Right kidney (tissue), 1 donor: ENCODE data around the gene APP.
A peak's percentile ranks its signal among the peaks of the same experiment; 100 is the strongest.
"Not testable (repeated sequence)": the region's sequence is repeated elsewhere in the genome, so short reads cannot be mapped to it uniquely, and the experiment has no call there.

Source experiments
- DNase-seq: peaks from one replicate; pipeline ENCODE4 v3.0.0-alpha.2; 2016

Gene APP

GRCh38 chr21:26131053-26131452, 39.5 kb downstream of the APP start:
- DNase-seq: not testable (repeated sequence)

- DNase-seq: no peak
Measured at GRCh38 chr21:26130249-26130881, 40.2 kb downstream of the APP start.

GRCh38 chr21:26127918-26128317, 42.7 kb downstream of the APP start:
- DNase-seq: no peak

- no peak for DNase-seq
Measured at GRCh38 chr21:26127073-26127814, 43.3 kb downstream of the APP start.

GRCh38 chr21:26126168-26126553, 44.4 kb downstream of the APP start:
- DNase-seq: no peak

- DNase-seq: no peak
Measured at GRCh38 chr21:26125433-26126167, 45.0 kb downstream of the APP start.

- peak; percentile 8 for DNase-seq
Measured at GRCh38 chr21:26124896-26125295, 45.7 kb downstream of the APP start.

- DNase-seq: no peak
Measured at GRCh38 chr21:26124421-26124833, 46.1 kb downstream of the APP start.

GRCh38 chr21:26123012-26123411, 47.6 kb downstream of the APP start:
- DNase-seq: no peak

GRCh38 chr21:26120828-26121227, 49.7 kb downstream of the APP start:
- DNase-seq: no peak

- DNase-seq: no peak
Measured at GRCh38 chr21:26119906-26120305, 50.7 kb downstream of the APP start.

GRCh38 chr21:26118938-26119540, 51.5 kb downstream of the APP start:
- DNase-seq: no peak

GRCh38 chr21:26117972-26118367, 52.6 kb downstream of the APP start:
- no peak for DNase-seq

- no peak for DNase-seq
Measured at GRCh38 chr21:26117324-26117971, 53.1 kb downstream of the APP start.

GRCh38 chr21:26116456-26117011, 54.0 kb downstream of the APP start:
- DNase-seq: no peak

GRCh38 chr21:26115899-26116298, 54.7 kb downstream of the APP start:
- DNase-seq: no peak

GRCh38 chr21:26115305-26115704, 55.3 kb downstream of the APP start:
- peak; percentile 12 for DNase-seq

GRCh38 chr21:26112975-26113374, 57.6 kb downstream of the APP start:
- no peak for DNase-seq

- DNase-seq: no peak
Measured at GRCh38 chr21:26112127-26112742, 58.3 kb downstream of the APP start.

- DNase-seq: no peak
Measured at GRCh38 chr21:26110715-26111114, 59.9 kb downstream of the APP start.

- DNase-seq: no peak
Measured at GRCh38 chr21:26107429-26107828, 63.1 kb downstream of the APP start.

- no peak for DNase-seq
Measured at GRCh38 chr21:26106562-26106961, 64.0 kb downstream of the APP start.
